Thoracic aorta (tissue), 2 donors: ENCODE measurements around the gene UNC93B1. TPM values are rescaled to one million over a fixed set of nuclear protein-coding genes. Genes with fewer than 3 reads are reported as not detected.

Experiments
- ATAC-seq: fragments of 150-250 bp; one replicate; pipeline ENCODE4 v1.8.0; 2017; ENCODE audit warnings: low read depth; ENCODE audit not compliant: insufficient number of reproducible peaks, low FRiP score
- DNase-seq: peaks from one replicate; pipeline ENCODE4 v3.0.0-alpha.2; 2020; ENCODE audit warnings: low spot score
- H3K27ac ChIP-seq, 2 donors: fragments of 200-600 bp; sonication (generic); 1 replicate in 1 of 2; 2 replicates in 1 of 2; pipeline ENCODE4 v1.5.1; 2016; ENCODE audit warnings: mild to moderate bottlenecking in 2 of 2, moderate library complexity in 2 of 2
- H3K27me3 ChIP-seq: fragments of 200-600 bp; sonication (generic); replicated peaks from 2 replicates; pipeline ENCODE4 v1.6.0; 2016; ENCODE audit warnings: mild to moderate bottlenecking; ENCODE audit not compliant: insufficient read depth
- H3K36me3 ChIP-seq: fragments of 200-600 bp; sonication (generic); one replicate; pipeline ENCODE4 v1.5.1; 2016
- H3K4me1 ChIP-seq, 2 donors: fragments of 200-600 bp; sonication (generic); 1 replicate in 1 of 2; 2 replicates in 1 of 2; pipeline versions ENCODE4 v1.5.1 to v1.6.0; 2016; ENCODE audit warnings: low read depth in 2 of 2, mild to moderate bottlenecking in 1 of 2; ENCODE audit not compliant: control insufficient read depth in 1 of 2
- H3K4me3 ChIP-seq: fragments of 200-600 bp; sonication (generic); 2 replicates; pipeline ENCODE4 v1.5.1; 2016; ENCODE audit warnings: mild to moderate bottlenecking
- H3K9me3 ChIP-seq: fragments of 200-600 bp; sonication (generic); 2 replicates; pipeline ENCODE4 v1.5.1; 2016
- CTCF ChIP-seq: fragments of 200-600 bp; sonication (generic); IDR thresholded peaks from one replicate; pipeline ENCODE4 v1.5.1; 2019; ENCODE audit warnings: antibody characterized with exemption
- total RNA-seq, 2 donors: library from RNA; depleted of rRNA; stranded (reverse); fragments of >200 nt; gene quantifications; one replicate each; pipeline versions ENCODE4 v1.1.0 to v1.2.3, GENCODE V29; 2016

Gene UNC93B1
- total RNA-seq, 2 donors from 2014 or later = 39.6 to 72.4 TPM

DNA sequence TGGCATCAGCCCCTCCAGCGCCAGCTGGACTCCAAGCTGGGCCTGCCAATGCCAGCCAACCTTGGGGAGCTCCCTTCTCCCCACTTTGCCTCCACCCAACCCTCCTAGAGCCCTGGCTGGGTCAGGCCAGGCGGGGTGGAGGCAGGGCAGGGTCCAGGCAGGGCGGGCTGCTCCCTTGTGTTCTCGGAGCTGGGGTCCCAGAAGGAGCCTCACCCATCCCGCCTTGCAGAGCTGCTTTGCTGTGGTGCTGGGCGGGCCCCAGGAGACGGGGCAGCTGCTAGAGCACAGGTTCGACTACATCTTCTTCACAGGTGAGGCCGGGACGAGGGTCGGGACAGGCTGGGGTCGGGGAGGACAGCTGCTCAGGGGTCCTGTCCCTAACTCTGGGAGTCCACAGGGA lies 15.6 kb upstream of the UNC93B1 start:
- H3K36me3 ChIP-seq = no peaks in the 10 kb centered on the region
- no peak for TF ChIP-seq CTCF
- DNase-seq (no peak), ATAC-seq (no peak)
- no peak overlapping the region for H3K4me3 ChIP-seq
- H3K27me3 ChIP-seq = no peaks in the 10 kb centered on the region
- H3K4me1 ChIP-seq = no peaks in the 10 kb centered on the region
- H3K27ac ChIP-seq = no peak overlapping the region
- H3K9me3 ChIP-seq = no peaks in the 10 kb centered on the region

GRCh38 chr11:68018730-68019190 lies 14.9 kb upstream of the UNC93B1 start:
- no peak overlapping the region for H3K4me3 ChIP-seq
- H3K36me3 ChIP-seq = no peaks in the 10 kb centered on the region
- H3K27ac ChIP-seq = no peak overlapping the region
- ATAC-seq (no peak), DNase-seq (no peak)
- TF ChIP-seq CTCF = no peak
- H3K4me1 ChIP-seq = no peaks in the 10 kb centered on the region
- H3K9me3 ChIP-seq = no peaks in the 10 kb centered on the region
- H3K27me3 ChIP-seq = no peaks in the 10 kb centered on the region

GRCh38 chr11:68017980-68018729 lies 14.3 kb upstream of the UNC93B1 start:
- Histone ChIP-seq H3K27me3 (no peaks in the 10 kb centered on the region), H3K4me3 (no peak overlapping the region), H3K36me3 (no peaks in the 10 kb centered on the region), H3K9me3 (no peaks in the 10 kb centered on the region), H3K27ac (no peak overlapping the region), H3K4me1 (no peaks in the 10 kb centered on the region)
- TF ChIP-seq CTCF = no peak
- ATAC-seq (no peak), DNase-seq (no peak)

GRCh38 chr11:68016904-68017817 lies 13.3 kb upstream of the UNC93B1 start:
- Histone ChIP-seq H3K9me3 (no peaks in the 10 kb centered on the region), H3K4me1 (peaks cover 0 to 3% of the 10 kb centered on the region in 2 donors), H3K36me3 (no peaks in the 10 kb centered on the region), H3K27me3 (no peaks in the 10 kb centered on the region), H3K4me3 (no peak overlapping the region), H3K27ac (no peak overlapping the region)
- DNase-seq = no peak
- no peak for ATAC-seq
- no peak for TF ChIP-seq CTCF
